ENCODE data around the gene LONRF3. TPM values are rescaled to one million over a fixed set of nuclear protein-coding genes. Genes with fewer than 3 reads are reported as not detected.

LONRF3 gene
- total RNA-seq (2022; extraction: Qiagen RNA extraction), result 2.9 to 4.3 TPM (median 3.5 TPM) in 5 replicates

DNA sequence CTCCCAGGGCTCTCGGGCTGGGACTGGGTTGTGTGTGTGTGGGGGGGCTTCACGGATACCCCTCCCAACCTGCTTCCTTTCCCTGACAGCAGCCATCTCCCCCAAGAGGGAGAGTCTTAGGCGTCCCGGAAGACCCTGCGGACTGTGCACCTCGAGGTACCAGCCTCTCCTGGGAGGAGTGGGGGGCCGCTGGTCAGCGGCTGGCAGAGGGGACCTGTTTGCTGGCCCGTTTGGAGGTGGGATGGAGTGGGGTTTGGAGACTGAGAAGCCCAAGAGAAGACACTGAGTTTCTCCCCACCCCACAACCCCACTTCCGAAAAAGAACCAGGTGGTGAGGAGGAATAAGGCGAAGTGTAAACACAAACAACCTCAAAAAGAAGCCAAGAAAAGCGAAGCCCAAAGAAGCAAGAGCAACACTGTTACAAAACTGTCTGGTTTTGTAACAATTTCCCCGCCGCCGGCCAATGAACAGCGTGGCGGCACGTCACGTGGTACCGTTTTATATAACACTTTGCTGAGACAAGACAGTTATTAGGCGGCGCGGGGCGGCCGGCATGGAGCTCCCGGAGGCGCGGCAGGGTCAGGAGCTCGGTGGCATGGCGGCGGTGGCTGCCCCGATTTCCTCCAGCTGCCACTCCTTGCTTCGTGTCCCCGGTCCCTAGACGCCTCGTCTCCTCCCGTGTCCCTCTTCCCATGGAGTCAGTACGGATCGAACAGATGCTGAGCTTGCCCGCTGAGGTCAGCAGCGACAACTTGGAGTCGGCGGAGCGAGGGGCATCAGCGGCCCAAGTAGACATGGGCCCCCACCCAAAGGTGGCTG, at the start of gene LONRF3:
LONRF3 (plus strand) TSS at position 531 of the 820 bp plus-strand sequence; CDS start at position 694, 163 bp downstream.

Other genes starting within 250 kb of the LONRF3 start
- 44.5 to 58.2 TPM (median 49.6 TPM) in 5 replicates for gene IL13RA1, start 247.0 kb upstream of the LONRF3 start, total RNA-seq (2022; extraction: Qiagen RNA extraction)
- 0.13 to 0.24 TPM (median 0.20 TPM) in 5 replicates for gene ZCCHC12, start 150.8 kb upstream of the LONRF3 start, total RNA-seq (2022; extraction: Qiagen RNA extraction)
- gene CT47C1, start 98.4 kb downstream of the LONRF3 start, total RNA-seq (2022; extraction: Qiagen RNA extraction), result not detected in 5 replicates
- gene KIAA1210, start 153.2 kb downstream of the LONRF3 start, total RNA-seq (2022; extraction: Qiagen RNA extraction), result not detected in 5 replicates

Measured in A549 treated with CORT108297 at 1 μM for 4 hours (cell line).